OCI-LY7 (cell line): ENCODE data around the gene MRPS6. TPM values are rescaled to one million over a fixed set of nuclear protein-coding genes. Genes with fewer than 3 reads are reported as not detected.

Experiments used
- BruUV-seq: library from RNA; stranded (reverse); fragments of 400-500 nt; replicated peaks from 2 replicates; lab custom pipeline; 2021; lab: Mats Ljungman, UMichigan
- CTCF ChIA-PET: fragments of 300-600 bp; sonication (Branson Sonifier 250); formaldehyde crosslinking; loops from one replicate; lab custom pipeline; 2022; ENCODE audit warnings: antibody characterized with exemption; ENCODE audit not compliant: unreplicated experiment; lab: Charles Lee
- POLR2A ChIA-PET: fragments of 300-600 bp; sonication (Branson Sonifier 250); formaldehyde crosslinking; loops from one replicate; lab custom pipeline; 2022; ENCODE audit warnings: antibody characterized with exemption; lab: Charles Lee
- DNase-seq: peaks from one replicate; pipeline ENCODE4 v3.0.0-alpha.2; 2015; ENCODE audit warnings: low spot score
- H2AFZ ChIP-seq: fragments of 200-600 bp; sonication (generic), shearing (Covaris generic); 2 replicates; pipeline ENCODE4 v1.6.1; 2014; ENCODE audit warnings: mild to moderate bottlenecking, antibody characterized with exemption, low read length, moderate library complexity
- H3K27ac ChIP-seq: fragments of 200-600 bp; sonication (generic); 2 replicates; pipeline ENCODE4 v1.5.1; 2014; ENCODE audit warnings: mixed run types, low read depth, mild to moderate bottlenecking, moderate library complexity, low read length, inconsistent platforms; ENCODE audit not compliant: poor library complexity, severe bottlenecking
- H3K36me3 ChIP-seq: fragments of 200-600 bp; sonication (generic); 2 replicates; pipeline ENCODE4 v1.6.1; 2014; ENCODE audit warnings: mild to moderate bottlenecking, antibody characterized with exemption, low read length, moderate library complexity, mixed read lengths; ENCODE audit not compliant: insufficient read depth
- H3K4me1 ChIP-seq: fragments of 200-600 bp; sonication (generic); 2 replicates; pipeline ENCODE4 v1.5.1; 2014; ENCODE audit warnings: mild to moderate bottlenecking, low read length; ENCODE audit not compliant: insufficient read depth, poor library complexity, severe bottlenecking
- H3K4me2 ChIP-seq: fragments of 200-600 bp; sonication (generic); 2 replicates; pipeline ENCODE4 v1.6.1; 2014; ENCODE audit warnings: mild to moderate bottlenecking, low read length
- H3K4me3 ChIP-seq: fragments of 200-600 bp; sonication (generic); 2 replicates; pipeline ENCODE4 v1.5.1; 2014; ENCODE audit warnings: mild to moderate bottlenecking, low read depth, low read length; ENCODE audit not compliant: poor library complexity, severe bottlenecking
- H3K79me2 ChIP-seq: fragments of 200-600 bp; sonication (generic); 2 replicates; pipeline ENCODE4 v1.6.1; 2016; ENCODE audit warnings: low read depth, mild to moderate bottlenecking, low read length, moderate library complexity, mixed read lengths; ENCODE audit not compliant: insufficient read depth
- H3K9me2 ChIP-seq: fragments of 200-600 bp; sonication (generic); 2 replicates; pipeline ENCODE4 v1.6.1; 2016; ENCODE audit warnings: mild to moderate bottlenecking, low read length, mixed read lengths; ENCODE audit not compliant: insufficient read depth
- H3K9me3 ChIP-seq: fragments of 200-600 bp; sonication (generic); 2 replicates; pipeline ENCODE4 v1.6.1; 2014; ENCODE audit warnings: mild to moderate bottlenecking, mixed run types, low read length, mixed read lengths
- H4K20me1 ChIP-seq: fragments of 200-600 bp; sonication (generic); 2 replicates; pipeline ENCODE4 v1.6.1; 2014; ENCODE audit warnings: mild to moderate bottlenecking, antibody characterized with exemption, low read length, moderate library complexity, mixed read lengths; ENCODE audit not compliant: insufficient read depth
- EZH2phosphoT487 ChIP-seq: fragments of 200-600 bp; sonication (generic); IDR thresholded peaks from 2 replicates; pipeline ENCODE4 v1.6.1; 2018; ENCODE audit warnings: low read depth, borderline replicate concordance, mild to moderate bottlenecking, mixed run types, antibody characterized with exemption, low read length, moderate library complexity, mixed read lengths
- intact Hi-C: fragments of 100-400 bp; cut with micrococcal nuclease; formaldehyde crosslinking; loops from one replicate; pipeline ENCODE4 v1.10.0; 2022; ENCODE audit not compliant: unreplicated experiment
- total RNA-seq, 2 experiments: library from RNA; depleted of rRNA in 1 of 2; stranded (reverse); fragments of >200 nt in 1 of 2; shearing (Covaris generic) in 1 of 2; gene quantifications; 2 replicates each; pipeline ENCODE4 v1.2.3, GENCODE V29; 2014 to 2022
- TF ChIP-seq, protein P1 (sequence below): fragments of 200-600 bp; sonication (generic); conservative IDR thresholded peaks from 2 replicates; pipeline ENCODE4 v1.5.1; 2014; ENCODE audit warnings: mild to moderate bottlenecking, antibody characterized with exemption, low read length, moderate library complexity, mixed read lengths

MRPS6 gene
- total RNA-seq, 2 experiments from 2014 or later = 20.9 to 56.1 TPM

DNA sequence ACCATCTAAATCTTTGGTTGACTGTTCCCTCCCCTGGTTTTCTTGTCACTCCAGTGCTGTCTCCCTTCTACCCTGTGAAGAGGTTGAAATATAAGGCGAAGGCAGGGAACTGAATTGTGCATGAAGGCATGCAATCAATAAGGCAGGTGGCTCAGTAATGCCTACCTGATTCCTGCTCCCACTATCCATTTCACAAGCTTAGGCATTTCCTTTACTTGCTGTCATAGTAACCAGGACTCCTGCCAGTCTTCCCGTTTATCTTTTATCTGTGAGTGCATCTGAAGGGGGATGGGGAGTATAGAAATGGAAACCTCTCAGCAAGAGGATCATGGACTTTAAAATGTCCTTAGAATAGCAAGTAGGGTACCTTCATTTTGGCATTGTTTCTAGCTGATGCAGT, 40.5 kb downstream of the MRPS6 start:
- Histone ChIP-seq H3K9me2 (no peaks in the 10 kb centered on the region), H3K9me3 (no peaks in the 10 kb centered on the region), H3K79me2 (no peaks in the 10 kb centered on the region), H4K20me1 (no peaks in the 10 kb centered on the region), H3K4me1 (no peaks in the 10 kb centered on the region), H3K4me2 (no peak overlapping the region), H3K36me3 (no peaks in the 10 kb centered on the region), H2AFZ (no peak overlapping the region), H3K4me3 (no peak overlapping the region), H3K27ac (no peak overlapping the region)
- ChIA-PET CTCF (no interaction called here), POLR2A (interaction anchor here (0.8 to 0.9 kb wide), 2 partner anchors 13 to 21 kb away, joined by 3 to 4 read pairs; no protein-coding TSS in a partner anchor)
- TF ChIP-seq EZH2phosphoT487 = no peak
- TF ChIP-seq, protein P1, sequence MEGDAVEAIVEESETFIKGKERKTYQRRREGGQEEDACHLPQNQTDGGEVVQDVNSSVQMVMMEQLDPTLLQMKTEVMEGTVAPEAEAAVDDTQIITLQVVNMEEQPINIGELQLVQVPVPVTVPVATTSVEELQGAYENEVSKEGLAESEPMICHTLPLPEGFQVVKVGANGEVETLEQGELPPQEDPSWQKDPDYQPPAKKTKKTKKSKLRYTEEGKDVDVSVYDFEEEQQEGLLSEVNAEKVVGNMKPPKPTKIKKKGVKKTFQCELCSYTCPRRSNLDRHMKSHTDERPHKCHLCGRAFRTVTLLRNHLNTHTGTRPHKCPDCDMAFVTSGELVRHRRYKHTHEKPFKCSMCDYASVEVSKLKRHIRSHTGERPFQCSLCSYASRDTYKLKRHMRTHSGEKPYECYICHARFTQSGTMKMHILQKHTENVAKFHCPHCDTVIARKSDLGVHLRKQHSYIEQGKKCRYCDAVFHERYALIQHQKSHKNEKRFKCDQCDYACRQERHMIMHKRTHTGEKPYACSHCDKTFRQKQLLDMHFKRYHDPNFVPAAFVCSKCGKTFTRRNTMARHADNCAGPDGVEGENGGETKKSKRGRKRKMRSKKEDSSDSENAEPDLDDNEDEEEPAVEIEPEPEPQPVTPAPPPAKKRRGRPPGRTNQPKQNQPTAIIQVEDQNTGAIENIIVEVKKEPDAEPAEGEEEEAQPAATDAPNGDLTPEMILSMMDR = no peak
- DNase-seq = no peak
- no TSS peak for BruUV-seq
- intact Hi-C loops = no loop called here

DNA sequence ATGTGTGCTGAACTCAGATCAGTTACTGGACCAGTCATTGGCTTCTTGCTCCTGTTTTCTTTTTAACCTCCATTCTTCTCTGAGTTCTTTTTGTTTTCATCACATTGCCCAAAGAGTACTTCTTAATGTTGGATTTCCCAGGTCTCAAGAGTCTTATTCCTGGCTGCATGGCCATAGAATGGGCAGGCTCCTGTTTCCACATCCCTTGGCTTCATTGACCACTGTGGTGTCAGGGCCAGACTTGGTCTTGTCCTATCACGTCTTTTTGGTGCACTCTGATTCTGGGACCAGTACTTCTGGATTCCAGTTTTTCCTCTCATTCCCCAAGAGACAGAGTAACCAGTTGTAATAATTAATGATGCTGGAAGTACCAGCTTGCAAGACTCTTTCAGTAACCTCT, 41.8 kb downstream of the MRPS6 start:
- Histone ChIP-seq H3K9me3 (no peaks in the 10 kb centered on the region), H3K4me2 (no peak overlapping the region), H3K4me1 (no peaks in the 10 kb centered on the region), H3K27ac (no peak overlapping the region), H4K20me1 (no peaks in the 10 kb centered on the region), H3K79me2 (no peaks in the 10 kb centered on the region), H3K36me3 (no peaks in the 10 kb centered on the region), H2AFZ (no peak overlapping the region), H3K4me3 (no peak overlapping the region), H3K9me2 (no peaks in the 10 kb centered on the region)
- no peak for DNase-seq
- intact Hi-C loops = no loop called here
- CTCF ChIA-PET = no interaction called here
- no TSS peak for BruUV-seq
- POLR2A ChIA-PET = interaction anchor here (0.5 kb wide), 1 partner anchor 1792 kb away, joined by 5 read pairs; no protein-coding TSS in a partner anchor
- TF ChIP-seq EZH2phosphoT487 = no peak
- TF ChIP-seq, protein P1 = no peak

DNA sequence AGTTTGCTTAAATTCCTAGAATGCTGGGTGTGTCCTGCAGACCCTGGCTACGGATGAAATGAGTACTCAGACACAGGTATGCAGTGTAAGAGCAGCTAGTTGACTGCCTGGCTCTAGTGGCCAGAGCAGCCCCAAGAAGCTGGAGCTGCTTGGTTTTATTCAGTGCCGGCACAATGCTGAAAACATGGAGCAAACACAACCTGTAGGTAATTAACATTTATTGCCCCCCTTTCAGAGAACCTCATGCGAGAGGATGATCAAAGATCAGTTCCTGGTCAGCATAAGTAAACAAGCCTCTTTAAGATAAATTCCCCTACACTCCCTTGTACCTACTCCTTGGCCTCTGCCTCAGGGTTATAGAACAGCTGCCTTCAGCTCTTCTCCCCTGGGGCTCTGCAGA, 43.2 kb downstream of the MRPS6 start:
- no peak overlapping the region for H3K27ac ChIP-seq
- POLR2A ChIA-PET = no interaction called here
- no peak overlapping the region for H3K4me2 ChIP-seq
- H4K20me1 ChIP-seq = no peaks in the 10 kb centered on the region
- H2AFZ ChIP-seq = no peak overlapping the region
- H3K4me1 ChIP-seq = no peaks in the 10 kb centered on the region
- H3K9me3 ChIP-seq = no peaks in the 10 kb centered on the region
- no TSS peak for BruUV-seq
- no peaks in the 10 kb centered on the region for H3K9me2 ChIP-seq
- no peak for DNase-seq
- no peaks in the 10 kb centered on the region for H3K36me3 ChIP-seq
- no peak overlapping the region for H3K4me3 ChIP-seq
- TF ChIP-seq, protein P1 = no peak
- TF ChIP-seq EZH2phosphoT487 = no peak
- H3K79me2 ChIP-seq = peaks cover 3% of the 10 kb centered on the region; the same call in 1 of the 2 replicates
- CTCF ChIA-PET = no interaction called here
- intact Hi-C loops = no loop called here
